CD14-positive monocyte (primary cell): Measurements from ENCODE around the gene STUM. TPM values are rescaled to one million over a fixed set of nuclear protein-coding genes. Genes with fewer than 3 reads are reported as not detected.
A peak's percentile ranks its signal among the peaks of the same experiment; 100 is the strongest.

Experiments used
- DNase-seq, 3 donors: peaks; one replicate each; pipeline ENCODE4 v3.0.0-alpha.2; 2011 to 2022
- H2AFZ ChIP-seq: 2 replicates; pipeline ENCODE4 v1.6.0; 2012; ENCODE audit warnings: mild to moderate bottlenecking, low read depth, low read length, inconsistent platforms; ENCODE audit not compliant: insufficient read depth, poor library complexity, severe bottlenecking
- H3K27ac ChIP-seq, 2 donors: 1 replicate in 1 of 2; 2 replicates in 1 of 2; pipeline ENCODE4 v1.5.1; 2012 to 2013; ENCODE audit warnings: low read length in 2 of 2, control low read depth in 1 of 2, inconsistent platforms in 1 of 2, low read depth in 1 of 2, mild to moderate bottlenecking in 1 of 2
- H3K27me3 ChIP-seq, 2 donors: one replicate each; pipeline versions ENCODE4 v1.6.0 to v1.6.1; 2011 to 2013; ENCODE audit warnings: low read length in 2 of 2; ENCODE audit not compliant: control insufficient read depth in 2 of 2, insufficient read depth in 2 of 2
- H3K36me3 ChIP-seq, 2 donors: replicated peaks in 1 of 2; 1 replicate in 1 of 2; 2 replicates in 1 of 2; pipeline versions ENCODE4 v1.5.1 to v1.6.1; 2012 to 2013; ENCODE audit warnings: low read length in 2 of 2, control low read depth in 1 of 2, inconsistent platforms in 1 of 2, mild to moderate bottlenecking in 1 of 2; ENCODE audit not compliant: insufficient read depth in 2 of 2, control insufficient read depth in 1 of 2
- H3K4me1 ChIP-seq, 2 donors: 1 replicate in 1 of 2; 2 replicates in 1 of 2; pipeline versions ENCODE4 v1.5.1 to v1.6.1; 2012 to 2013; ENCODE audit warnings: low read length in 2 of 2, control low read depth in 1 of 2, inconsistent platforms in 1 of 2, mild to moderate bottlenecking in 1 of 2, moderate library complexity in 1 of 2; ENCODE audit not compliant: insufficient read depth in 2 of 2, control insufficient read depth in 1 of 2
- H3K4me2 ChIP-seq: replicated peaks from 2 replicates; pipeline ENCODE3; 2012; ENCODE audit warnings: low read length, moderate library complexity, mild to moderate bottlenecking; ENCODE audit not compliant: poor library complexity, severe bottlenecking; ENCODE audit errors: extremely low read depth
- H3K4me3 ChIP-seq, 3 experiments: fragments of 200-600 bp in 1 of 3; sonication (generic) in 1 of 3; replicated peaks in 1 of 3; 1 replicate in 2 of 3; 2 replicates in 1 of 3; pipeline ENCODE4 v1.5.1; 2011 to 2013; ENCODE audit warnings: low read length in 3 of 3, mild to moderate bottlenecking in 3 of 3, control low read depth in 2 of 3, low read depth in 2 of 3, inconsistent platforms in 1 of 3, moderate library complexity in 1 of 3
- H3K79me2 ChIP-seq: 2 replicates; pipeline ENCODE4 v1.6.0; 2012; ENCODE audit warnings: mild to moderate bottlenecking, control low read depth, inconsistent platforms, low read length, moderate library complexity; ENCODE audit not compliant: insufficient read depth
- H3K9ac ChIP-seq: 2 replicates; pipeline ENCODE4 v1.6.0; 2017; ENCODE audit warnings: low read length, mild to moderate bottlenecking; ENCODE audit not compliant: insufficient read depth, poor library complexity, severe bottlenecking
- H3K9me3 ChIP-seq, 2 donors: replicated peaks in 1 of 2; 1 replicate in 1 of 2; 2 replicates in 1 of 2; pipeline versions ENCODE4 v1.5.1 to v1.6.1; 2012 to 2013; ENCODE audit warnings: low read length in 2 of 2, control low read depth in 1 of 2; ENCODE audit not compliant: control insufficient read depth in 1 of 2, insufficient read depth in 1 of 2
- H4K20me1 ChIP-seq: 2 replicates; pipeline ENCODE4 v1.6.0; 2012; ENCODE audit warnings: mild to moderate bottlenecking, low read length, control low read depth, moderate library complexity; ENCODE audit not compliant: insufficient read depth
- H3K27ac Mint-ChIP-seq, 7 donors: one replicate each; pipeline ENCODE4 v1.8.0; 2020; ENCODE audit warnings: mild to moderate bottlenecking in 7 of 7, mixed read lengths in 7 of 7, moderate library complexity in 6 of 7, inconsistent platforms in 2 of 7
- H3K27me3 Mint-ChIP-seq, 3 donors: one replicate each; pipeline ENCODE4 v1.8.0; 2021 to 2022; ENCODE audit warnings: low read depth in 3 of 3, mild to moderate bottlenecking in 3 of 3, mixed read lengths in 3 of 3, moderate library complexity in 3 of 3, inconsistent platforms in 1 of 3
- H3K36me3 Mint-ChIP-seq, 2 donors: one replicate each; pipeline ENCODE4 v1.8.0; 2020; ENCODE audit warnings: mixed read lengths in 2 of 2, inconsistent platforms in 1 of 2, mild to moderate bottlenecking in 1 of 2
- H3K4me1 Mint-ChIP-seq: one replicate; pipeline ENCODE4 v1.8.0; 2020; ENCODE audit warnings: mild to moderate bottlenecking, mixed read lengths
- H3K4me3 Mint-ChIP-seq, 2 donors: one replicate each; pipeline ENCODE4 v1.8.0; 2020; ENCODE audit warnings: mild to moderate bottlenecking in 2 of 2, mixed read lengths in 2 of 2, moderate library complexity in 1 of 2
- H3K9me3 Mint-ChIP-seq, 7 donors: one replicate each; pipeline ENCODE4 v1.8.0; 2020 to 2022; ENCODE audit warnings: mixed read lengths in 7 of 7, mild to moderate bottlenecking in 6 of 7, moderate library complexity in 6 of 7, inconsistent platforms in 2 of 7
- WGBS: methylation state at CpG from one replicate; pipeline ENCODE4 v1.1.5; 2013; ENCODE audit warnings: missing lambda C conversion rate; ENCODE audit not compliant: insufficient coverage; 5-methylcytosine and 5-hydroxymethylcytosine counted together
- intact Hi-C, 2 donors: fragments of 100-400 bp; cut with micrococcal nuclease; formaldehyde crosslinking; loops; one replicate each; pipeline versions ENCODE4 v1.15.0 to v1.15.1; 2023
- polyA plus RNA-seq, 3 donors: library from polyadenylated mRNA; depleted of rRNA in 1 of 3; unstranded in 2 of 3; stranded (reverse) in 1 of 3; fragments of 300-500 nt in 2 of 3; fragments of >200 nt in 1 of 3; fragmentation: Illumina TruSeq in 2 of 3; gene quantifications; 1 replicate in 2 of 3; 2 replicates in 1 of 3; pipeline ENCODE4 v1.2.3, GENCODE V29; 2012 to 2021
- TF ChIP-seq, protein P1 (sequence below): fragments of 200-600 bp; IDR thresholded peaks from one replicate; pipeline ENCODE4 v1.8.0; 2022; ENCODE audit warnings: antibody characterized with exemption, mild to moderate bottlenecking

The STUM gene
- polyA plus RNA-seq, 3 donors: not detected

DNA sequence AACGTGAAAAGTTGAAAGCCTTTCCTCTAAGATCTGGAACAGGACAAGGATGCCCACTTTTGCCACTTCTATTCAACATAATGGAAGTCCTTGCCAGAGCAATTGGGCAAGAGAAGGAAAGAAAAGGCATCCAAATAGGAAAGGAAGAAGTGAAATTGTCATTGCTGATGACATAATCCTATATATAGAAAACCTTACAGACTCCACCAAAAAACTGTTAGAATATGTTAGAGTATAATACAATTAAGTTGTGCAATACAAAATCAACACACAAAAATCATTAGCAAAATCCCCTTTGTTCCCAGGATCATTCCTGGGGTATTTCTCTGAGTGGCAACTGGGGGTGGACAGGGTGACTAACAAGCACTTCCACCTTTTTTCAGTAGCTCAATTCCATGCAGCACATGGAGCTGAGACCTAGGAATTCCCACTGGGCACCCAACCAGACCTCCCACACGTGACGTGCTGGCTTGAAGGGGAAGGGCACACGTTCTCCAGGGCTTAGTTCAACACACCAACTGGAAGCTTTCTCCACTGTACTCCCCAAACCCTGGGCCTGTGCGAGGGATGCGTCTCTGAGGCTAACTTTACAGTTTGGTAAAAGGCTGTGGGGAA is 9.6 kb downstream of the STUM start:
- Mint-ChIP-seq H3K4me3 (no peak overlapping the region), H3K27ac (peak overlapping the region in 1 of 7 donors; percentile 26), H3K9me3 (peaks cover 2 to 7% (median 2%) of the 10 kb centered on the region in 7 donors), H3K27me3 (peaks cover 0 to 5% (median under 1%) of the 10 kb centered on the region in 3 donors), H3K36me3 (no peaks in the 10 kb centered on the region), H3K4me1 (peaks cover 32% of the 10 kb centered on the region)
- intact Hi-C loops: no loop called here
- no peak overlapping the region for H3K27ac ChIP-seq
- TF ChIP-seq, protein P1, sequence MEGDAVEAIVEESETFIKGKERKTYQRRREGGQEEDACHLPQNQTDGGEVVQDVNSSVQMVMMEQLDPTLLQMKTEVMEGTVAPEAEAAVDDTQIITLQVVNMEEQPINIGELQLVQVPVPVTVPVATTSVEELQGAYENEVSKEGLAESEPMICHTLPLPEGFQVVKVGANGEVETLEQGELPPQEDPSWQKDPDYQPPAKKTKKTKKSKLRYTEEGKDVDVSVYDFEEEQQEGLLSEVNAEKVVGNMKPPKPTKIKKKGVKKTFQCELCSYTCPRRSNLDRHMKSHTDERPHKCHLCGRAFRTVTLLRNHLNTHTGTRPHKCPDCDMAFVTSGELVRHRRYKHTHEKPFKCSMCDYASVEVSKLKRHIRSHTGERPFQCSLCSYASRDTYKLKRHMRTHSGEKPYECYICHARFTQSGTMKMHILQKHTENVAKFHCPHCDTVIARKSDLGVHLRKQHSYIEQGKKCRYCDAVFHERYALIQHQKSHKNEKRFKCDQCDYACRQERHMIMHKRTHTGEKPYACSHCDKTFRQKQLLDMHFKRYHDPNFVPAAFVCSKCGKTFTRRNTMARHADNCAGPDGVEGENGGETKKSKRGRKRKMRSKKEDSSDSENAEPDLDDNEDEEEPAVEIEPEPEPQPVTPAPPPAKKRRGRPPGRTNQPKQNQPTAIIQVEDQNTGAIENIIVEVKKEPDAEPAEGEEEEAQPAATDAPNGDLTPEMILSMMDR: no peak
- no peaks in the 10 kb centered on the region for H3K36me3 ChIP-seq
- no peak overlapping the region for H3K9ac ChIP-seq
- no CpG with 5 or more reads among the region's 6 CpGs for WGBS
- H3K4me3 ChIP-seq: no peak overlapping the region
- no peaks in the 10 kb centered on the region for H3K27me3 ChIP-seq
- H2AFZ ChIP-seq: no peak overlapping the region
- H3K4me1 ChIP-seq: peaks cover 11 to 17% of the 10 kb centered on the region in 2 donors
- no peaks in the 10 kb centered on the region for H3K79me2 ChIP-seq
- H4K20me1 ChIP-seq: no peaks in the 10 kb centered on the region
- no peak overlapping the region for H3K4me2 ChIP-seq
- peak in 1 of 3 donors; percentile 31 for DNase-seq
- no peaks in the 10 kb centered on the region for H3K9me3 ChIP-seq

- H3K27me3 Mint-ChIP-seq: peaks cover 0 to 2% (median 0%) of the 10 kb centered on the region in 3 donors
Observed at GRCh38 chr1:226560243-226560642, 11.7 kb downstream of the STUM start.

More at GRCh38 chr1:226560243-226560642, 11.7 kb downstream of the STUM start:
- DNase-seq: no peak
- 93% methylated on average over 7 of the region's 7 CpGs for WGBS
- intact Hi-C loops: no loop called here
- H3K4me1 ChIP-seq: peaks cover 11 to 17% of the 10 kb centered on the region in 2 donors
- no peaks in the 10 kb centered on the region for H4K20me1 ChIP-seq
- Mint-ChIP-seq H3K4me1 (peaks cover 25% of the 10 kb centered on the region), H3K4me3 (no peak overlapping the region), H3K36me3 (no peaks in the 10 kb centered on the region), H3K9me3 (peaks cover 2 to 10% (median 2%) of the 10 kb centered on the region in 7 donors), H3K27ac (no peak overlapping the region)
- H3K4me2 ChIP-seq: no peak overlapping the region
- TF ChIP-seq, protein P1: no peak
- H3K4me3 ChIP-seq: no peak overlapping the region
- H3K79me2 ChIP-seq: no peaks in the 10 kb centered on the region
- H3K36me3 ChIP-seq: no peaks in the 10 kb centered on the region
- H3K9ac ChIP-seq: no peak overlapping the region
- H2AFZ ChIP-seq: no peak overlapping the region
- no peaks in the 10 kb centered on the region for H3K27me3 ChIP-seq
- H3K27ac ChIP-seq: no peak overlapping the region
- no peaks in the 10 kb centered on the region for H3K9me3 ChIP-seq
